SK-N-MC (cell line): ENCODE results near the gene TMEM143.

Experiments used
- EZH2 ChIP-seq: fragments of 200-600 bp; sonication (generic); IDR thresholded peaks from one replicate; pipeline ENCODE4 v1.6.1; 2017; ENCODE audit warnings: antibody characterized with exemption
- FOXP2 ChIP-seq: optimal IDR thresholded peaks from 2 replicates; pipeline ENCODE3; 2011; ENCODE audit warnings: mild to moderate bottlenecking, moderate library complexity; ENCODE audit not compliant: insufficient read depth; ENCODE audit errors: extremely low read length, control extremely low read depth

DNA sequence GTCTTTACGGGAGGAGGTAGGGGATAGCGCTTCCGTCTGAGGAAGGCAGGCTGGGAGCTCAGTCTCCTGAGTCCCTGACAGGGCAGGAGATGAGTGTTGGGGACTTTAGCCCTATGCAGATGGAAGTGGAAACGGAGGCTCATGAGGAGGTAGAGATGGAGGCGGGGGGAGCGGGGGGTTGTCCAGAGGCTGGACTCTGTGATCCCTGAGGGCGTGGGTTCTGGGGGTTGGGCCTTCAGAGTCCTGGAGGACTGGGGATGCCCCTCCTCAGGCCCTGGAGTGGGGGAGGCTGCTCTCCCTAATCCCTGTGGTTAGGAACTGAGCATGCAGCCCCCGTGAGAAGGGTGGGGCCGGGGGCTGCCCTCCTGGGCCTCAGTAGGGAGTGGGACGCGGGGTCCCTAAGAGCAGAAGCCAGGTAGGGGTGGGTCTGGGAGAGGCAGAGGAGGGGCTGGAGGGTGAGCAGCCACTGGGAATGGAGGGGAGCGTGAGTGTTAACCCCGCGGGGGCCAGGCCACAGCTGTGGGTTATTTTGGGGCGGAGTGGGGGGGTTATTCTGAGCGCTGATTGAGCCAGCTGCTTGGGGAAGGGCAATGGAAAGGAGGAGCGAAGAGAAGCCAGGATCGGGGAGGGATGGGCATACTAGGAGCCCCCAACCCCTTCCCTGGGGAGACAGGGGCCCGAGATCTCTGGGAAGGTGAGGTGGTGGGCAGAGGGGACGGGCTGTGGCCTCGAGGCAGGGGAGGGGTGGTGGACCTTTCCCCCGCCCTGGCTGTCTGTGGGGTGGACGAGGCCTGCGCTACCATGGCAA lies 32.5 kb upstream of the TMEM143 start:
- TF ChIP-seq EZH2 = no peak
- no peak for TF ChIP-seq FOXP2
